Fibroblast of lung (primary cell): Measurements from ENCODE around the gene PIK3AP1.

ENCODE experiments used
- CTCF ChIP-seq, 2 donors: IDR thresholded peaks in 1 of 2; conservative IDR thresholded peaks in 1 of 2; 1 replicate in 1 of 2; 2 replicates in 1 of 2; pipeline ENCODE4 v1.5.1; 2011 to 2012; ENCODE audit warnings: low read length in 2 of 2, control low read depth in 1 of 2, inconsistent platforms in 1 of 2, low read depth in 1 of 2, mild to moderate bottlenecking in 1 of 2
- EZH2 ChIP-seq: IDR thresholded peaks from 2 replicates; pipeline ENCODE4 v1.5.1; 2012; ENCODE audit warnings: low read length, control low read depth, mild to moderate bottlenecking; ENCODE audit errors: missing control alignments

- TF ChIP-seq CTCF (conservative IDR thresholded peaks at IDR 0.05 in 1 of 2, IDR thresholded peaks at IDR 0.05 in 1 of 2; ENCODE audit: low read depth in 1 of 2, low read length in 2 of 2): no peak
- TF ChIP-seq EZH2: no peak
Measured at GRCh38 chr10:96665306-96665705, 55.0 kb downstream of the PIK3AP1 start.
